HepG2 (cell line): ENCODE data around the gene UBAP1.

Experiments used
- AGO1 ChIP-seq: fragments of 200-400 bp; formaldehyde crosslinking; IDR thresholded peaks from 2 replicates; pipeline ENCODE4 v1.6.1; 2017; ENCODE audit warnings: mild to moderate bottlenecking, low read depth, low read length, moderate library complexity; ENCODE audit not compliant: poor library complexity, severe bottlenecking
- ATF7 ChIP-seq, 2 experiments: fragments of 450-650 bp in 1 of 2; sonication (generic) in 1 of 2; formaldehyde crosslinking in 1 of 2; IDR thresholded peaks; 2 replicates each; pipeline versions ENCODE4 v1.4.0 to v1.6.1; 2016 to 2020; ENCODE audit warnings: antibody characterized with exemption in 1 of 2, mild to moderate bottlenecking in 1 of 2, missing genetic modification reagents in 1 of 2
- EHMT2 ChIP-seq: fragments of 200-600 bp; sonication (generic); IDR thresholded peaks from 2 replicates; pipeline ENCODE4 v1.7.0; 2017; ENCODE audit warnings: antibody characterized with exemption, low read depth, low read length, borderline replicate concordance
- EZH2 ChIP-seq: conservative IDR thresholded peaks from 2 replicates; pipeline ENCODE4 v1.6.1; 2012; ENCODE audit warnings: mild to moderate bottlenecking, low read depth, low read length, moderate library complexity
- HCFC1 ChIP-seq: fragments of 150-350 bp; IDR thresholded peaks from 2 replicates; pipeline ENCODE4 v1.6.1; 2014; ENCODE audit warnings: low read depth, low read length
- NCOR1 ChIP-seq: fragments of 200-600 bp; sonication (generic); IDR thresholded peaks from 2 replicates; pipeline ENCODE4 v1.7.0; 2017; ENCODE audit warnings: antibody characterized with exemption, low read length, borderline replicate concordance
- POLR2AphosphoS5 ChIP-seq: IDR thresholded peaks from 2 replicates; pipeline ENCODE4 v1.6.1; 2012; ENCODE audit warnings: low read depth, low read length
- TP53 ChIP-seq: sonication (generic); formaldehyde crosslinking; conservative IDR thresholded peaks from 2 replicates; pipeline ENCODE4 v1.4.0; 2020; ENCODE audit warnings: missing genetic modification reagents
- ZFP91 ChIP-seq: sonication (generic); formaldehyde crosslinking; IDR thresholded peaks from 2 replicates; pipeline ENCODE4 v1.9.0; 2022; ENCODE audit warnings: missing genetic modification reagents, mild to moderate bottlenecking, borderline replicate concordance
- ZNF20 ChIP-seq: sonication (generic); formaldehyde crosslinking; IDR thresholded peaks from 2 replicates; pipeline ENCODE4 v1.4.0; 2020; ENCODE audit warnings: mild to moderate bottlenecking, moderate library complexity, missing genetic modification reagents
- ZNF234 ChIP-seq: sonication (generic); formaldehyde crosslinking; conservative IDR thresholded peaks from 2 replicates; pipeline ENCODE4 v1.5.1; 2020; ENCODE audit warnings: mild to moderate bottlenecking, missing genetic modification reagents
- TF ChIP-seq, protein P1 (sequence below): sonication (generic); formaldehyde crosslinking; IDR thresholded peaks from 2 replicates; pipeline ENCODE4 v1.5.0; 2020; ENCODE audit warnings: mild to moderate bottlenecking, missing genetic modification reagents, moderate library complexity

DNA sequence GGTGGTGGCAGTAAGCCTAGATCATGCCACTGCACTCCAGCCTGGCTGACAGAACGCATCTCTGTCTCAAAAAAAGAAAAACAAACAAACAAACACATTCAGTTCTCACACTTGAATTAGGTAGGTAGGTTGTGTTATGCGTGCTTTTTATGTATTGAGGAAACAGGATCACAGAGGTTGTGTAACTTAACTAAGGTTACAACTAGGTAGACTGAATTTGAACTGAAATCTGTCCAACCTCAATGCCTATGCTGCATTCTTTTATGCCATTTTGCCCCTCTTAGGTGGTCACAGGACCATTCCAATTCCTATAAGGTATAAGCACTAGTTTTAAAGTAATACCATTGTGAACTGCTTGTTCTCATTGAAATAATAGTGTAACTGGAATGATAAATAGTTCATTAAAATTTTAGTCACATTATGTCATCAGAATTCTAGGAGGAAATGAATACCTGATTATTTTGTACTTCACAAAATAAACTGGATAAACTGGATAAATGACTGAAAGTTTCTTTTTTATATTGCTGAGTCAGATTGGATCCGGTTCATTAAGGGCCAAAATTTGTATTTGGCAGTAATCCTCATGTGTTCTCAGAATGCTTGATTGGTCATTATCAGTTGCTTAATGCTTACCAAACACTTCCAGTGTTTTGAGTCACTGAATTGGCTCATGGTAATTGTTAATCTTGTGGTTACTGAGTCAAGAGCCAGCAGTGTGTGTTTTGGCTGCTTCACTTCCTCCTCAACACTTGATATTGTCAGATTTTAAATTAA lies 7.1 kb downstream of the UBAP1 start:
- TF ChIP-seq, protein P1, sequence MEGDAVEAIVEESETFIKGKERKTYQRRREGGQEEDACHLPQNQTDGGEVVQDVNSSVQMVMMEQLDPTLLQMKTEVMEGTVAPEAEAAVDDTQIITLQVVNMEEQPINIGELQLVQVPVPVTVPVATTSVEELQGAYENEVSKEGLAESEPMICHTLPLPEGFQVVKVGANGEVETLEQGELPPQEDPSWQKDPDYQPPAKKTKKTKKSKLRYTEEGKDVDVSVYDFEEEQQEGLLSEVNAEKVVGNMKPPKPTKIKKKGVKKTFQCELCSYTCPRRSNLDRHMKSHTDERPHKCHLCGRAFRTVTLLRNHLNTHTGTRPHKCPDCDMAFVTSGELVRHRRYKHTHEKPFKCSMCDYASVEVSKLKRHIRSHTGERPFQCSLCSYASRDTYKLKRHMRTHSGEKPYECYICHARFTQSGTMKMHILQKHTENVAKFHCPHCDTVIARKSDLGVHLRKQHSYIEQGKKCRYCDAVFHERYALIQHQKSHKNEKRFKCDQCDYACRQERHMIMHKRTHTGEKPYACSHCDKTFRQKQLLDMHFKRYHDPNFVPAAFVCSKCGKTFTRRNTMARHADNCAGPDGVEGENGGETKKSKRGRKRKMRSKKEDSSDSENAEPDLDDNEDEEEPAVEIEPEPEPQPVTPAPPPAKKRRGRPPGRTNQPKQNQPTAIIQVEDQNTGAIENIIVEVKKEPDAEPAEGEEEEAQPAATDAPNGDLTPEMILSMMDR (CRISPR knock-in tag): no peak
- TF ChIP-seq TP53 (CRISPR knock-in tag) (no peak), ZNF20 (no peak), EZH2 (no peak), ATF7 (IDR thresholded peaks at IDR 0.05) (no peak), ATF7 (CRISPR knock-in tag; IDR thresholded peaks at IDR 0.05) (no peak), NCOR1 (no peak), HCFC1 (no peak), ZFP91 (CRISPR knock-in tag) (no peak), POLR2AphosphoS5 (no peak), AGO1 (no peak), ZNF234 (no peak), EHMT2 (no peak)
